ENCODE data around the gene FRMD5. TPM values are rescaled to one million over a fixed set of nuclear protein-coding genes. Genes with fewer than 3 reads are reported as not detected.
"Not testable (repeated sequence)": the region's sequence is repeated elsewhere in the genome, so short reads cannot be mapped to it uniquely, and the experiment has no call there.

Gene FRMD5
- total RNA-seq, 1 donor from 2014 or later: 43.8 TPM

GRCh38 chr15:43828061-43828657 lies 366.9 kb downstream of the FRMD5 start:
- Mint-ChIP-seq H3K27me3 (ENCODE audit: unreplicated experiment) (peaks cover 4% of the 10 kb centered on the region), H3K27ac (ENCODE audit: unreplicated experiment) (no peak overlapping the region), H3K4me3 (ENCODE audit: unreplicated experiment) (peak overlapping the region; percentile 63), H3K36me3 (ENCODE audit: unreplicated experiment) (no peaks in the 10 kb centered on the region), H3K9me3 (ENCODE audit: unreplicated experiment) (peaks cover 5% of the 10 kb centered on the region), H3K4me1 (ENCODE audit: low read depth, unreplicated experiment) (no peaks in the 10 kb centered on the region)
- TF ChIP-seq, protein P1, sequence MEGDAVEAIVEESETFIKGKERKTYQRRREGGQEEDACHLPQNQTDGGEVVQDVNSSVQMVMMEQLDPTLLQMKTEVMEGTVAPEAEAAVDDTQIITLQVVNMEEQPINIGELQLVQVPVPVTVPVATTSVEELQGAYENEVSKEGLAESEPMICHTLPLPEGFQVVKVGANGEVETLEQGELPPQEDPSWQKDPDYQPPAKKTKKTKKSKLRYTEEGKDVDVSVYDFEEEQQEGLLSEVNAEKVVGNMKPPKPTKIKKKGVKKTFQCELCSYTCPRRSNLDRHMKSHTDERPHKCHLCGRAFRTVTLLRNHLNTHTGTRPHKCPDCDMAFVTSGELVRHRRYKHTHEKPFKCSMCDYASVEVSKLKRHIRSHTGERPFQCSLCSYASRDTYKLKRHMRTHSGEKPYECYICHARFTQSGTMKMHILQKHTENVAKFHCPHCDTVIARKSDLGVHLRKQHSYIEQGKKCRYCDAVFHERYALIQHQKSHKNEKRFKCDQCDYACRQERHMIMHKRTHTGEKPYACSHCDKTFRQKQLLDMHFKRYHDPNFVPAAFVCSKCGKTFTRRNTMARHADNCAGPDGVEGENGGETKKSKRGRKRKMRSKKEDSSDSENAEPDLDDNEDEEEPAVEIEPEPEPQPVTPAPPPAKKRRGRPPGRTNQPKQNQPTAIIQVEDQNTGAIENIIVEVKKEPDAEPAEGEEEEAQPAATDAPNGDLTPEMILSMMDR (IDR thresholded peaks at IDR 0.05; ENCODE audit: partially characterized antibody, unreplicated experiment): no peak
- no peak for DNase-seq

- Mint-ChIP-seq H3K36me3 (ENCODE audit: unreplicated experiment) (no peaks in the 10 kb centered on the region), H3K9me3 (ENCODE audit: unreplicated experiment) (peaks cover 5% of the 10 kb centered on the region), H3K4me1 (ENCODE audit: low read depth, unreplicated experiment) (no peaks in the 10 kb centered on the region), H3K27ac (ENCODE audit: unreplicated experiment) (no peak within 1 kb of the TSS), H3K27me3 (ENCODE audit: unreplicated experiment) (peaks cover 4% of the 10 kb centered on the region), H3K4me3 (ENCODE audit: unreplicated experiment) (peak within 1 kb of the TSS; percentile 83)
- peak; percentile 70 for DNase-seq
- TF ChIP-seq, protein P1 (IDR thresholded peaks at IDR 0.05; ENCODE audit: partially characterized antibody, unreplicated experiment): no peak
Observed at GRCh38 chr15:43826508-43827341, 368.3 kb downstream of the FRMD5 start, which contains the start of gene WDR76. Gene WDR76 (plus strand): TSS chr15:43827002. CDS start chr15:43827033, 31 bp downstream.

- Mint-ChIP-seq H3K27me3 (ENCODE audit: unreplicated experiment) (peaks cover 2% of the 10 kb centered on the region), H3K4me3 (ENCODE audit: unreplicated experiment) (peak overlapping the region; percentile 49), H3K9me3 (ENCODE audit: unreplicated experiment) (peaks cover 5% of the 10 kb centered on the region), H3K27ac (ENCODE audit: unreplicated experiment) (no peak overlapping the region), H3K4me1 (ENCODE audit: low read depth, unreplicated experiment) (no peaks in the 10 kb centered on the region), H3K36me3 (ENCODE audit: unreplicated experiment) (no peaks in the 10 kb centered on the region)
- TF ChIP-seq, protein P1 (IDR thresholded peaks at IDR 0.05; ENCODE audit: partially characterized antibody, unreplicated experiment): no peak
- DNase-seq: no peak
Observed at GRCh38 chr15:43826029-43826507, 369.0 kb downstream of the FRMD5 start.

GRCh38 chr15:43825305-43825704 lies 369.8 kb downstream of the FRMD5 start:
- H3K27me3 Mint-ChIP-seq (ENCODE audit: unreplicated experiment); H3K4me1 Mint-ChIP-seq (ENCODE audit: low read depth, unreplicated experiment): not testable (repeated sequence)

GRCh38 chr15:43824302-43825246 lies 370.5 kb downstream of the FRMD5 start, which contains the start of gene MFAP1:
Gene MFAP1 (minus strand): TSS chr15:43824690. CDS start chr15:43824569, 121 bp downstream.
- H3K36me3 Mint-ChIP-seq (ENCODE audit: unreplicated experiment): no peaks in the 10 kb centered on the region
- H3K4me3 Mint-ChIP-seq (ENCODE audit: unreplicated experiment): peak within 1 kb of the TSS; percentile 100
- peak within 1 kb of the TSS; percentile 94 for H3K27ac Mint-ChIP-seq (ENCODE audit: unreplicated experiment)
- H3K9me3 Mint-ChIP-seq (ENCODE audit: unreplicated experiment): peaks cover 5% of the 10 kb centered on the region
- H3K27me3 Mint-ChIP-seq (ENCODE audit: unreplicated experiment): peaks cover 2% of the 10 kb centered on the region
- peak; percentile 89 for DNase-seq
- no peaks in the 10 kb centered on the region for H3K4me1 Mint-ChIP-seq (ENCODE audit: low read depth, unreplicated experiment)
- TF ChIP-seq, protein P1 (IDR thresholded peaks at IDR 0.05; ENCODE audit: partially characterized antibody, unreplicated experiment): no peak

More at GRCh38 chr15:43825305-43825704, 369.8 kb downstream of the FRMD5 start:
- H3K4me3 Mint-ChIP-seq (ENCODE audit: unreplicated experiment); H3K9me3 Mint-ChIP-seq (ENCODE audit: unreplicated experiment); DNase-seq; H3K36me3 Mint-ChIP-seq (ENCODE audit: unreplicated experiment); H3K27ac Mint-ChIP-seq (ENCODE audit: unreplicated experiment): not testable (repeated sequence)

All from glutamatergic neuron (in vitro differentiated cells).